ENCODE results near the gene PHGDH. TPM values are rescaled to one million over a fixed set of nuclear protein-coding genes. Genes with fewer than 3 reads are reported as not detected.

Gene PHGDH
- total and polyA plus RNA-seq, 9 of the 15 experiments (the other 6 are each of a cell fraction or from before 2014, with no cell fraction given): 6.7 to 84.2 (median 36.2) TPM

DNA sequence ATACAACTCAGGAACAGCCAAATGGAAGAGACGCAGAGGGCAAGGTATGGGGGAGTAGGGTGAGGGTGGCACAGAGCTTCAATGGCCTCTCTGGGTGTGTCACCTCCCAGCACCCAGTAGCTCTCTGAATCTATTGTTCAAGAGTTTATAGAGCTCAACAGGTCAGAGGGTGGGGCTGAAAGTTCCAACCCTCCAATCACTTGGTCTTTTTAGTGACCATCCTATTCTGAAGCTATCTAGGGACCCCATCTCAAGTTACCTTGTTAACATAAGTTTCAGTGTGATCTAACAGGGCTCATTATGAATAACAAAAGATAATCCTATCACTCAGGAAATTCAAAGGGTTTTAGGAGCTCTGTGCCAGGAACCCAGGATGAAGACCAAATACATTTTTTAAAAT lies 32.5 kb upstream of the PHGDH start:
- FAIRE-seq (no peak), ATAC-seq (no peak), DNase-seq (ENCODE audit: extremely low read depth in 1 of 4, low spot score in 3 of 4) (no peak)
- POLR2A ChIA-PET: interaction anchor here (0.6 to 1.2 kb wide), 2 partner anchors 10 to 244 kb away, joined by 3 to 4 read pairs; no protein-coding TSS in a partner anchor
- Histone ChIP-seq H3K4me2 (ENCODE audit: insufficient read depth, low read length) (no peak overlapping the region), H3K9me1 (ENCODE audit: control insufficient read depth, insufficient read depth, low read length) (no peaks in the 10 kb centered on the region), H3K4me1 (replicated peaks in 1 of 2; ENCODE audit: control insufficient read depth in 2 of 2, insufficient read depth in 2 of 2, low read length in 2 of 2) (peaks cover 0 to 12% of the 10 kb centered on the region in 2 experiments; a peak in 3 of 5 replicates), H3K4me3 (no peak overlapping the region), H4K20me1 (replicated peaks; ENCODE audit: control insufficient read depth, insufficient read depth, low read length) (no peaks in the 10 kb centered on the region), H3K79me2 (ENCODE audit: control insufficient read depth, insufficient read depth, low read length) (no peaks in the 10 kb centered on the region), H3K36me3 (ENCODE audit: control insufficient read depth, insufficient read depth, low read length) (no peaks in the 10 kb centered on the region), H2AFZ (ENCODE audit: low read depth, low read length) (no peak overlapping the region), H3K27ac (ENCODE audit: extremely low read depth, low read depth, low read length) (no peak overlapping the region), H3K9ac (ENCODE audit: insufficient read depth in 1 of 2, low read depth in 2 of 2, low read length in 2 of 2) (no peak overlapping the region), H3K27me3 (ENCODE audit: control insufficient read depth in 2 of 2, insufficient read depth in 2 of 2, low read length in 2 of 2) (no peaks in the 10 kb centered on the region), H3K9me3 (replicated peaks; ENCODE audit: control insufficient read depth, insufficient read depth, low read depth, low read length) (no peaks in the 10 kb centered on the region)
- intact Hi-C loops (cut with micrococcal nuclease) (loop anchor here (5.0 to 10.0 kb wide), 4 partner anchors 33 to 307 kb away; partner anchors contain the start of gene PHGDH), in situ Hi-C loops (cut with MboI) (no loop called here)
- CTCF ChIA-PET (ENCODE audit: low intra/inter-chr PET ratio): no interaction called here
- TF ChIP-seq, protein P1, sequence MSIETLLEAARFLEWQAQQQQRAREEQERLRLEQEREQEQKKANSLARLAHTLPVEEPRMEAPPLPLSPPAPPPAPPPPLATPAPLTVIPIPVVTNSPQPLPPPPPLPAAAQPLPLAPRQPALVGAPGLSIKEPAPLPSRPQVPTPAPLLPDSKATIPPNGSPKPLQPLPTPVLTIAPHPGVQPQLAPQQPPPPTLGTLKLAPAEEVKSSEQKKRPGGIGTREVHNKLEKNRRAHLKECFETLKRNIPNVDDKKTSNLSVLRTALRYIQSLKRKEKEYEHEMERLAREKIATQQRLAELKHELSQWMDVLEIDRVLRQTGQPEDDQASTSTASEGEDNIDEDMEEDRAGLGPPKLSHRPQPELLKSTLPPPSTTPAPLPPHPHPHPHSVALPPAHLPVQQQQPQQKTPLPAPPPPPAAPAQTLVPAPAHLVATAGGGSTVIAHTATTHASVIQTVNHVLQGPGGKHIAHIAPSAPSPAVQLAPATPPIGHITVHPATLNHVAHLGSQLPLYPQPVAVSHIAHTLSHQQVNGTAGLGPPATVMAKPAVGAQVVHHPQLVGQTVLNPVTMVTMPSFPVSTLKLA (conservative IDR thresholded peaks at IDR 0.05): no peak
- TF ChIP-seq RBM34 (IDR thresholded peaks at IDR 0.05; ENCODE audit: borderline replicate concordance, insufficient read depth, low read length): no peak
- TF ChIP-seq, protein P2, sequence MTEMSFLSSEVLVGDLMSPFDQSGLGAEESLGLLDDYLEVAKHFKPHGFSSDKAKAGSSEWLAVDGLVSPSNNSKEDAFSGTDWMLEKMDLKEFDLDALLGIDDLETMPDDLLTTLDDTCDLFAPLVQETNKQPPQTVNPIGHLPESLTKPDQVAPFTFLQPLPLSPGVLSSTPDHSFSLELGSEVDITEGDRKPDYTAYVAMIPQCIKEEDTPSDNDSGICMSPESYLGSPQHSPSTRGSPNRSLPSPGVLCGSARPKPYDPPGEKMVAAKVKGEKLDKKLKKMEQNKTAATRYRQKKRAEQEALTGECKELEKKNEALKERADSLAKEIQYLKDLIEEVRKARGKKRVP (CRISPR knock-in tag; IDR thresholded peaks at IDR 0.05): no peak
- TF ChIP-seq HDAC3 (IDR thresholded peaks at IDR 0.05; ENCODE audit: borderline replicate concordance, partially characterized antibody): no peak
- WGBS (ENCODE audit: insufficient coverage, low coverage, missing lambda C conversion rate): 7% methylated on average over 1 of the region's 1 CpG
- no TSS peak for BruUV-seq (replicated peaks)

Data from K562 (cell line).